ENCODE data around the gene CCDC81. TPM values are rescaled to one million over a fixed set of nuclear protein-coding genes. Genes with fewer than 3 reads are reported as not detected.
"Not testable (repeated sequence)": the region's sequence is repeated elsewhere in the genome, so short reads cannot be mapped to it uniquely, and the experiment has no call there.

The CCDC81 gene
- 0.40 TPM for polyA plus RNA-seq (2013, experiment 1 of 2)
- polyA plus RNA-seq (2013, experiment 2 of 2) = 0.76 TPM

DNA sequence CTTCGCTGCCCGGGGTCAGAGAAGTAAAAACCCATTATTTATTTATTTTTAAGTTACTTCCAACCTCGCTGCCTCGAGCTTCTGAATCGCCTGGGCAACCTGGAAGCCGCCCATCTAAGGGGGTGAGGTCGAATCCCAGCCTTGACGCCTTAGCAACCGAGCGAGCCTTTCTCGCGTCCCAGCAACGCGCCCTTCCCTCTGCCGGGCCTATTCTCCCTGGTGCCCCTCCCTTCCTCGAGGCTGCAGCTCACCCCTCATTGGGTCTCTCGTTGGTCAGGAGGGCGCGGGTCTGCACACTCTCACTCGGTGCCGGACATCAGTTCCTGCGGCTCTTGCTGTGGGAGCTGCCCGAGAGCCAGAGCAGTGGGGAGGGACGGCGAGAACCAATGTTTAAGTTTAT is at the start of gene CCDC81:
Gene CCDC81 (plus strand): TSS at position 302 of the 400 bp plus-strand sequence. CDS start 277 bp downstream, outside the sequence.
- Histone ChIP-seq H3K4me3 (ENCODE audit: low read length) (peak within 1 kb of the TSS; percentile 46), H3K4me1 (ENCODE audit: insufficient read depth, low read length) (peaks cover 3% of the 10 kb centered on the region; the same call in 1 of the 2 replicates), H3K27me3 (ENCODE audit: insufficient read depth, low read length) (no peaks in the 10 kb centered on the region; the same call in 1 of the 2 replicates), H3K9me3 (ENCODE audit: insufficient read depth, low read depth, low read length) (no peaks in the 10 kb centered on the region), H3K36me3 (ENCODE audit: insufficient read depth, low read length) (no peaks in the 10 kb centered on the region), H3K9ac (ENCODE audit: low read depth, low read length) (no peak within 1 kb of the TSS), H3K27ac (ENCODE audit: low read depth, low read length) (no peak within 1 kb of the TSS)
- 27% methylated on average over 25 of the region's 25 CpGs for WGBS

DNA sequence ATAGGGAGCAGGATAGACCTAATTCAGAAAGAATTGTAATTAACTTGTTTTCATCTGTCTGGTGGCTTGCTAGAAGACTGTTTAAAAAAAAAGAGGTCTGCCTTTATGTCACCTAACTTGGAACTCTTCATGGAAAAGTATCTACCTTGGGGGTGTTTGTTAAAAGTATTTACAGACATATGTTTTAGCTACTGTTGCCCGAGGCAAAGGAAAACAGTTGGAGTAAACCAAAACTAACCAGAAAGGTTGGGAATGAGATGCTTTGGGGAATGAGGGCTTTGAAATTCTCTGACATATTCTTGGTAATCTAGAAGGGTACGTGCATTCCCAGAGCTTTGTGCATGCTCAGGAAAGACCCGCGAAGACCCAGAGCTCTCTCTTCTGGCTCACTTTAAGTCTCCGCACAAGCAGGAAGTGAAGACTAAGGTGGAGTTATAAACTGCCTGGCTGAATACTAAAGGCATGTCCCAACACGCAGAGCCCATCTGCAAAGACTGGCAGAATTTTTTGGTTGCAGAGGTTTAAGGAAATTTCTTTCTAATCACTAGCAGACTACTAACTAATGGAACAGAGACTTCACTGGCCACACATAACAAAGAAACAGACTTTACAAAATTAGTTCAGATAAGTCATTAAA is 39.4 kb upstream of the CCDC81 start:
- no peaks in the 10 kb centered on the region for H3K4me1 ChIP-seq (ENCODE audit: insufficient read depth, low read length)
- H3K9me3 ChIP-seq (ENCODE audit: insufficient read depth, low read depth, low read length) = no peaks in the 10 kb centered on the region
- H3K9ac ChIP-seq (ENCODE audit: low read depth, low read length) = no peak overlapping the region
- 95% methylated on average over 6 of the region's 6 CpGs for WGBS
- peaks cover 47% of the 10 kb centered on the region for H3K36me3 ChIP-seq (ENCODE audit: insufficient read depth, low read length)
- no peak overlapping the region for H3K4me3 ChIP-seq (ENCODE audit: low read length)
- H3K27ac ChIP-seq (ENCODE audit: low read depth, low read length) = no peak overlapping the region
- no peaks in the 10 kb centered on the region for H3K27me3 ChIP-seq (ENCODE audit: insufficient read depth, low read length)

DNA sequence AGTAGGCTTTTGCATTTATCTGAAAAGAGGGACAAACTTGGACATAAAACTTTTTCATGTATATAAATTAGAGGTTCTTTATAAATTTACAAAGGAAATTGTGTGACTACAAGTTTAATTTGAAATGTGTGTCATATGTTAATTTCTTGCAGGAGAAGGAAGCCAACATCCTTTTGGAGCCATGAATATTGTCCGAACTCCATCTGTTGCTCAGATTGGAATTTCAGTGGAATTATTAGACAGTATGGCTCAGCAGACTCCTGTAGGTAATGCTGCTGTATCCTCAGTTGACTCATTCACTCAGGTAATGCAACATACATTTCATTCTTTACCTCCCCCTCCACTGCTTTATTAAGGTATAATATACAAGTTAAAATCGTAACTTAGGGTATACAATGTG is 37.5 kb upstream of the CCDC81 start:
- H3K27me3 ChIP-seq (ENCODE audit: insufficient read depth, low read length) = no peaks in the 10 kb centered on the region
- H3K27ac ChIP-seq (ENCODE audit: low read depth, low read length) = no peak overlapping the region
- no peaks in the 10 kb centered on the region for H3K9me3 ChIP-seq (ENCODE audit: insufficient read depth, low read depth, low read length)
- WGBS = 92% methylated on average over 2 of the region's 2 CpGs
- no peaks in the 10 kb centered on the region for H3K4me1 ChIP-seq (ENCODE audit: insufficient read depth, low read length)
- no peak overlapping the region for H3K9ac ChIP-seq (ENCODE audit: low read depth, low read length)
- H3K4me3 ChIP-seq (ENCODE audit: low read length) = no peak overlapping the region
- peaks cover 47% of the 10 kb centered on the region for H3K36me3 ChIP-seq (ENCODE audit: insufficient read depth, low read length)

DNA sequence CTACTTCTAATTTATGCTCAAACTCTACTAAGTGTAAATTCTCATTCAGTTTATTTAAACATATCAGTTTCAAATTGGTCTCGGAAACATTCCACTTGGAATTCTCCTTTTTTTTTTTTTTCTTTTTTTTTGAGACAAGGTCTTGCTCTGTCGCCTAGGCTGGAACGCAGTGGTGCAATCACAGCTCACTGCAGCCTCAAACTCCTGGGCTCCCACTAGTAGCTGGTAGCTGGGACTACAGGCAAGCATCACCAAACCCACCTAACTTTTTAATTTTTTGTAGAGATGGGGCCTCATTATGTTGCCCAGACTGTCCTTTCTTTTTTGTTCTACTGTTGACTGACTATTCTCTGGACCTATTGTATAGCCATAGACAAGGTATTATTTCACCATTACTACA is 33.3 kb upstream of the CCDC81 start:
- Histone ChIP-seq H3K9me3 (ENCODE audit: insufficient read depth, low read depth, low read length) (no peaks in the 10 kb centered on the region), H3K36me3 (ENCODE audit: insufficient read depth, low read length) (peaks cover 37% of the 10 kb centered on the region), H3K4me3 (ENCODE audit: low read length) (no peak overlapping the region), H3K27me3 (ENCODE audit: insufficient read depth, low read length) (no peaks in the 10 kb centered on the region), H3K9ac (ENCODE audit: low read depth, low read length) (no peak overlapping the region), H3K27ac (ENCODE audit: low read depth, low read length) (no peak overlapping the region), H3K4me1 (ENCODE audit: insufficient read depth, low read length) (no peaks in the 10 kb centered on the region; the same call in 1 of the 2 replicates)
- WGBS = 86% methylated on average over 3 of the region's 3 CpGs

DNA sequence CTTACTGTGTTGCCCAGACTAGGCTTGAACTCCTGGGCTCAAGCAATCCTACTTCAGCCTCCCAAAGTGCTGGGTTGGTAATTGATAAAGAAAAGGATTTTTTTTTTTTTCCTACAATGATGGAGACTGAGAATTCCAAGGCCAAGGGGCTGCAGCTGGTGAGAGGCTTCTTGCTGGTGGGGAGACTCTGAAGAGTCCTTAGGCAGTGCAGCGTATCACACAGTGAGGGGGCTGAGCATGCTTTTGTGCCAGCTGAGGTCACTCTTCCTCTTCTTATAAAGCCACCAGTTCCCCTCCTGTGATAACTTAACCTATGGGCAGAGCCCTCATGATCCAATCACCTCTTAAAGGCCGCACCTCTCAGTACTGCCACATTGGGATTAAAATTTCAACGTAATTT is 28.2 kb upstream of the CCDC81 start:
- H3K36me3 ChIP-seq (ENCODE audit: insufficient read depth, low read length) = peaks cover 15% of the 10 kb centered on the region
- no peaks in the 10 kb centered on the region for H3K27me3 ChIP-seq (ENCODE audit: insufficient read depth, low read length)
- H3K4me1 ChIP-seq (ENCODE audit: insufficient read depth, low read length) = no peaks in the 10 kb centered on the region; the same call in 1 of the 2 replicates
- WGBS = 92% methylated on average over 3 of the region's 3 CpGs
- H3K9me3 ChIP-seq (ENCODE audit: insufficient read depth, low read depth, low read length) = no peaks in the 10 kb centered on the region
- no peak overlapping the region for H3K9ac ChIP-seq (ENCODE audit: low read depth, low read length)
- H3K4me3 ChIP-seq (ENCODE audit: low read length) = no peak overlapping the region
- H3K27ac ChIP-seq (ENCODE audit: low read depth, low read length) = no peak overlapping the region

DNA sequence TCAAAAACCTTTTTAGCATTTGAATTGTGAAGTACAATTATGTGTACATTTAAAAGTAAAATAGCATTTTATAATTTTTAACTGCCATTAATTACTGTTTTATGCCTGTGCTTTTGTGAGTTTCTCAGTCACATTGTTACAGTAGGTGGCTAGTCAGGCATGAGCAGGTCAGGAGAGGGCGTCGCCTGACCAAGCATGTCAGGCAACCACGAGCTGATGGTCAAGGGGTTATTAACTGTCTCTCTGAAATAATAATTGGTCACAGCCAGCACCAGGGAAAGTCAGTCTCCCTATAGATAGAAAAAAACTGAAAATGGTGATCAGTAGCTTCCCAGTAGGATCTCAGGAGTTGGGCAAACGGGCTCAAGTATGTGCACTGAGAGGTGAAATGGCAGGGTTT is 19.4 kb upstream of the CCDC81 start:
- Histone ChIP-seq H3K4me1 (ENCODE audit: insufficient read depth, low read length) (peaks cover 18% of the 10 kb centered on the region), H3K36me3 (ENCODE audit: insufficient read depth, low read length) (no peaks in the 10 kb centered on the region), H3K4me3 (ENCODE audit: low read length) (no peak overlapping the region), H3K27ac (ENCODE audit: low read depth, low read length) (no peak overlapping the region), H3K9me3 (ENCODE audit: insufficient read depth, low read depth, low read length) (no peaks in the 10 kb centered on the region), H3K9ac (ENCODE audit: low read depth, low read length) (no peak overlapping the region), H3K27me3 (ENCODE audit: insufficient read depth, low read length) (no peaks in the 10 kb centered on the region)
- WGBS = 83% methylated on average over 4 of the region's 4 CpGs

DNA sequence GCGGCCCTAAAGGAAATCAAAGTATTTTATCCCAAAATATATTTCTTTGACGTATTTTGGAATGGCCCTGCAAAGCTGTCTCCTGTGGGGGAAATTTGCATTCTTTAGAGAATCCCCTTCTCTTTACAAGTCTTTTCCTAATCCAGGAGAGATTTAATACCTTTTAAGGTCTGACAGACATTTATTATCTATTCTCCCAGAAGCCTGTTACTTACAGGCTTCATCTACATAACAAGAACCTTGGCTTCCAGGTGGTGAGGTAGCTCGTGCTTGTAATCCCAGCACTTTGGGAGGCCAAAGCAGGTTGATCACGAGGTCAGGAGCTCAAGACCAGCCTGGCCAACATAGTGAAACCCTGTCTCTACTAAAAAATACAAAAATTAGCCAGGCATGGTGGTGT is 17.3 kb upstream of the CCDC81 start:
- not testable (repeated sequence) for H3K27me3 ChIP-seq (ENCODE audit: insufficient read depth, low read length); H3K9me3 ChIP-seq (ENCODE audit: insufficient read depth, low read depth, low read length); H3K4me3 ChIP-seq (ENCODE audit: low read length); H3K36me3 ChIP-seq (ENCODE audit: insufficient read depth, low read length)
- peaks cover 18% of the 10 kb centered on the region for H3K4me1 ChIP-seq (ENCODE audit: insufficient read depth, low read length)
- H3K9ac ChIP-seq (ENCODE audit: low read depth, low read length) = 0 out of 2 replicates have a peak overlapping the region, but pooled peaks have one; percentile 13
- WGBS = 47% methylated on average over 4 of the region's 4 CpGs
- peak overlapping the region; percentile 92; the same call in 1 of the 2 replicates for H3K27ac ChIP-seq (ENCODE audit: low read depth, low read length)

DNA sequence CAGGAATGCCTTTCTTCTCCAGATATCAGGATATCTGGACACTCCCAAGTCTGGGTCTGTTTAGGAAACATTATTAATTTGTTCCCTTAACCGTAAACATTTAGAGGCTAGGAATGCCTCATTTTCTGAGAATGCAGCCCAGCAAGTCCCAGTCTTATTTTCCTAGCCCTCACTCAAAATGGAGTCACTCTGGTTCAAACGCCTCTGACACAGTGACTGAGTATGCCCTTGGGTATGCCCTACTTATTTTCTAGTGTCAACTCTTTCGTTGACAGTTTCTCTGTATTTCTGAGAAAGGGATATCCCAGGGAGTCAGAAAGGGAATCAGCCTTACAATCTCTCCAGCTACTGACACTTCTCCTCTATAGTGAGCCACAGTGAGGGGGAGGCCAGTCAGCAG is 16.0 kb upstream of the CCDC81 start:
- 94% methylated on average over 3 of the region's 3 CpGs for WGBS

DNA sequence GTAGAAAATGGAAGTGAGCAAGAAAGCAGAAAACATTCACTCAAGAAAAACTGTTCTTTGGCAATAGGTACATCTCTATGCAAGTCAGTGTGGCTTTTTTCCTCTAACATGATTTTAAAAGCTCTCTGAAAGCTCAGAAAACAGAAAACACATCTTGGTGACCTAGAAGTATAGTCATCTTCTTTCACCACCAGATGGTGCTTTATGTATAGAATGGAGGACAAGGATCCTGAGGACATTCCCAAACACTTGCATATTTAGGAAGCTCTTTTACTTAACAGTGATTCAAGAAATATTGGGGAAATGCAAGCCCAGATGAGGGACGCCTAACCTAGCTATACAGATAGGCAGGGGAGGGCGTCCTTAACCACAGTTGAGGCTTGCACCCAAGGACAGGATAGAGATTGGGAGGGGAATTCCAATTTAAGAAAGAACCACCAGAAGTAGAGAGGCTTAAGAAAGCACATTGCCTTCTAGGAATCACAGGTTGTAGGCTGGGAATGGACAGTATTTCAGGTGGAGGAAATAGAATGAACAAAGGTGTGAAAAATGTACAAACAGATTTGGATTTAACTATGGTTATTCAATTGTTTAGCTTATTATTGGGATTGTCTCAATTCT is 13.8 kb upstream of the CCDC81 start:
- H3K4me1 ChIP-seq (ENCODE audit: insufficient read depth, low read length) = peaks cover 18% of the 10 kb centered on the region
- H3K4me3 ChIP-seq (ENCODE audit: low read length) = no peak overlapping the region
- H3K27me3 ChIP-seq (ENCODE audit: insufficient read depth, low read length) = no peaks in the 10 kb centered on the region
- WGBS = 41% methylated on average over 2 of the region's 2 CpGs
- H3K9ac ChIP-seq (ENCODE audit: low read depth, low read length) = no peak overlapping the region
- H3K36me3 ChIP-seq (ENCODE audit: insufficient read depth, low read length) = no peaks in the 10 kb centered on the region
- H3K27ac ChIP-seq (ENCODE audit: low read depth, low read length) = no peak overlapping the region
- H3K9me3 ChIP-seq (ENCODE audit: insufficient read depth, low read depth, low read length) = peaks cover 9% of the 10 kb centered on the region; the same call in 1 of the 2 replicates

More for the DNA sequence above, 16.0 kb upstream of the CCDC81 start:
- Histone ChIP-seq H3K9ac (ENCODE audit: low read depth, low read length) (no peak overlapping the region), H3K4me3 (ENCODE audit: low read length) (no peak overlapping the region), H3K27me3 (ENCODE audit: insufficient read depth, low read length) (no peaks in the 10 kb centered on the region), H3K36me3 (ENCODE audit: insufficient read depth, low read length) (no peaks in the 10 kb centered on the region), H3K27ac (ENCODE audit: low read depth, low read length) (no peak overlapping the region), H3K4me1 (ENCODE audit: insufficient read depth, low read length) (peaks cover 18% of the 10 kb centered on the region), H3K9me3 (ENCODE audit: insufficient read depth, low read depth, low read length) (peaks cover 6% of the 10 kb centered on the region; the same call in 1 of the 2 replicates)

DNA sequence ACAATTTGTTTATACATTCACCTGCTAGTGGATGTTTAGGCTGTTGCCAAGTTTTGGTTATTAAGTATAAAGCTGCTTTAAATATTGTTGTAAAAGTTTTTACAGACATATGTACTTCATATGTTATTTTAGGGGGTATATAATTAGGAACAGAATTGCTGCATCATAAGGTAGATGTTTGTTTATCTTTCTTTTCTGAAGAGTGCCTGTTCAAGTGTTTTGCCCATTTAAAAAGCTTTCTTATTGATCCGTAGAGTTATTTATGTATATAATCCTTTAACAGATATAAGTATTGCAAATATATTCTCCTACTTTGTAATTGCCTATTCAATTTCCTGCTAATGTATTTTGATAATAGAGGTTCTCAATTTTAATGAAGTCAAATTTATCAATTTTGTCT is 11.3 kb upstream of the CCDC81 start:
- H3K36me3 ChIP-seq (ENCODE audit: insufficient read depth, low read length) = no peaks in the 10 kb centered on the region
- no peaks in the 10 kb centered on the region for H3K27me3 ChIP-seq (ENCODE audit: insufficient read depth, low read length)
- H3K4me1 ChIP-seq (ENCODE audit: insufficient read depth, low read length) = peaks cover 4% of the 10 kb centered on the region; the same call in 1 of the 2 replicates
- no peak overlapping the region for H3K4me3 ChIP-seq (ENCODE audit: low read length)
- H3K27ac ChIP-seq (ENCODE audit: low read depth, low read length) = no peak overlapping the region
- no peak overlapping the region for H3K9ac ChIP-seq (ENCODE audit: low read depth, low read length)
- no CpG with 5 or more reads among the region's 1 CpG for WGBS
- H3K9me3 ChIP-seq (ENCODE audit: insufficient read depth, low read depth, low read length) = peaks cover 9% of the 10 kb centered on the region; the same call in 1 of the 2 replicates

DNA sequence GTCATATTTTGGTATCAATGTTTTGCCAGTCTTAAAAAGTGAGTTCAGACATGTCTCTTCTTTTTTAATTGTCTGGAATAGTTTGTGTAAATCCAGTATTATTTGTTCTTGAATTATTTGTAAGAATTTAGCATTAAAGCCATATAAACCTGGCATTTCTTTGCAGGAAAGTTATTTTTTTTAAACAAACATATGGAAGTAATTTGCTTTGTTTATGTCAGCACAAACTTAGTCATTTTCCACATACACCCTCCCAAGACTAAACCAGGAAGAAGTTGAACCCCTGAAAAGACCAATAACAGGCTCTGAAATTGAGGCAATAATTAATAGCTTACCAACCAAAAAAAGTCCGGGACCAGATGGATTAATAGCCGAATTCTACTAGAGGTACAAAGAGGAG is 9.1 kb upstream of the CCDC81 start:
- WGBS = 100% methylated on average over 2 of the region's 2 CpGs
- no peak overlapping the region for H3K27ac ChIP-seq (ENCODE audit: low read depth, low read length)

More for the DNA sequence above, 9.1 kb upstream of the CCDC81 start:
- Histone ChIP-seq H3K4me3 (ENCODE audit: low read length) (no peak overlapping the region), H3K9ac (ENCODE audit: low read depth, low read length) (no peak overlapping the region), H3K4me1 (ENCODE audit: insufficient read depth, low read length) (no peaks in the 10 kb centered on the region), H3K9me3 (ENCODE audit: insufficient read depth, low read depth, low read length) (peaks cover 9% of the 10 kb centered on the region; the same call in 1 of the 2 replicates), H3K27me3 (ENCODE audit: insufficient read depth, low read length) (no peaks in the 10 kb centered on the region), H3K36me3 (ENCODE audit: insufficient read depth, low read length) (no peaks in the 10 kb centered on the region)

Measured in HUES64 (cell line).